DMS53 (cell line): Measurements from ENCODE around the gene KCNQ1.

Source experiments
- DNase-seq: peaks from one replicate; lab custom pipeline; 2025; lab: John Stamatoyannopoulos, UW

KCNQ1 gene

DNA sequence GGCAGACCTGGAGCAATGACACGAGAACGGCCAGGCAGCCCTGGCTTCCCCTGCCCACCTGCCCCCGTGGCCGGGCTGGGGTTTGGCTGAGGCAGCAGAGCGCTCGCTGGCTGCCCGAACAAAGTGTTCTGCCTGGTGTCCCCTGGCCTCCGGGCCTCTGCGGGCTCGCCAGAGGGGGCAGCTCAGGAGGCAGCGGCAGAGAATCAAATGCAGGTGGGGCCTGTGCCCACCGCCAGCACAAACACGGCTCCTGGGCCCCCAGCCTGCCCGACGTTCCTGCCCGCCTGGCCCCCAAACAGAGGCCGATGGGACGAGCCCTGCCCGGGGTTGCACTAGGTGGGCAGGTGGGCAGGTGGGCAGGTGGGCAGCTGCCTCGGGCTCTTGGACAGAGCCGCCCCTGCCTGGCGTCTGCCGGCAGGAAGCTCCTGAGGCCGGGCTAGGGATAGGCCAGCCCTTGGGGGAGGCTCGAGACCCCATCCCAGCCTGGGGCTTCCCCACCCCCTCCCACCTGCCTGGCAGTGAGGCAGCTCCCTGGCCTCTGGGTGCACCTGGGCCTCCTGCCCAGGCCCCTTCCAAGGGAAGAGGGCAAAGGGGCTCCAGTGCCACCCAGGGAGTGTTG, 394.0 kb downstream of the KCNQ1 start:
- no peak for DNase-seq

DNA sequence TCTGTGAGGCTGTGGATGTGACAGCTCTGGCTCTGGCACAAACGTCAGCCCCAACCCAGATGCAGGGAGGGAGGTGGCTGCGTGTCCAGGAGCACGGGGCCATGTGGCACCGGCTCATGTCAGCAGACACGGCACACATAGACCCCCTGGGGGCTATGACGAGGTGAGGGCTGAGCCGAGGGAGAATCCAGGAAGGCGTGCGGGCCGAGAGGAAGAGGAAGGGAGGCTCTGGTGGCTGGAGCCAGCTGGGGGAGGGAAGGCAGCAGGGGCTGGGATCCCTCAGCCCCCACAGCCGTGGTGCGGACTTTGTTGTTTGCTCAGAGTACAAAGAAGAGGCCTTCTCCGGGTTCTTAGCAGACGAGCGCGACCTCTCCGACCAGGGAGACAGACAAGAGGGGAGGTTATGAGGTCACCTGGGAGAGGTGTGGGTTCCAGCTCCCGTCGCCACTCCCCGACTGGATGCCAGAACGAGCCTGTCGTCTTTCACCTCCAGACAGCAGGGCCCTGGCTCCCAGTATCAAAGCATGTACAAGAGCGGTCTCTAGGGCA, 394.7 kb downstream of the KCNQ1 start:
- no peak for DNase-seq

DNA sequence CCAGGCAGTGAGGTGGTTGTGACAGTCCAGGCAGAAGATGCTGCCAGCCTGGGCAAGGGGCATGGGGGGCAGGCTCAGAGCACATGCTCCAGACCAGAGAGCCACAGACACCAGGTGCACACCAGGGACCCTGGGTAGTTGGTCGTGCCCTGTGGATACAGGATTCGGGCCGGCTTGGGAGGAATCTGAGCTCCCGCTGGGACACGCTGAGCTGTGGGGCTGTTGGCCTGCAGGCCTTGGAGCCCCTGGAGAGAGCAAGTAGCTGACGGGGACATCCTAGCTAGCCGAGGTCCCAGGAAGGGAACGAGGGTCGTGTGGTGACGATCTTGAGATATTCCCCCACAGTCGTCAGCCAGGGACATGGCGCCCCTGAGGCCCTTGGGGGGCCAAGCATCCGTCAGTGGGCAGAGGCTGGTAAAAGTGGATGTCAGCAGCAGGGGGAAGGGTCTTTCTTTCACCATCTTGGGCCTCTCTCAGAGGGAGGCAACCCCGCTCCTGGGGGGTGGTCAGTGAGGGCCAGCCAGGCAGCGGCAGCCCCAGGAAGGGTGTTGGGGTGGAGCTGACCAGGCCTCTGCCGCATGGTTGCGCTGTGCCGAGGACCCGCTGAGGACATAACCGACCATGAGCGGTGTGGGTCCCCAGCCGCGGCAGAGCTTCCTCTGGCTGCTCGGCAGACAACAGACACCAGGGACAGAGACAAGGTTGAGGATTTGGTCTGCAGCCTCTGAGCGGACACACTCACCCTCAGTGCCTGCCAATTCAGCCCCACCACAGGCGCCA, 396.8 kb downstream of the KCNQ1 start:
- DNase-seq: no peak

DNA sequence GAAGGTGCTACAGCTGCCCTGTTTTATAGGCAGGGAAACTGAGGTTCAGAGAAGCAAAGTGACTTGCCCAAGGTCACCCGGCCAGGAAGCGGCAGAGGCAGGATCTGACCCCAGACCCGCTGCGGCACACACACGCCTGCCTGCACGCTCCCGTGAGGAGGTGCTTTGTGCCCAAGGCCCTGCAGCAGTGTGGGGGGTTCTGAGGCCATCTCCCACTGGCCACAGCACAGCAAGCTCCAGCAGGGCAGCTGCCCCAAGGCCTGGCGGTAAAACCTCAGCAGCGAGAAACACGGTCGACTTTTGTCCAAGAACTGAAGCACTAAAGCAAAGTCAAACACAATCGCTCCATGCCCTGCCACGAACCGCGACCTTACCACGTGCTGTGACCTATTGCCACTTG, 398.1 kb downstream of the KCNQ1 start:
- DNase-seq: no peak

DNA sequence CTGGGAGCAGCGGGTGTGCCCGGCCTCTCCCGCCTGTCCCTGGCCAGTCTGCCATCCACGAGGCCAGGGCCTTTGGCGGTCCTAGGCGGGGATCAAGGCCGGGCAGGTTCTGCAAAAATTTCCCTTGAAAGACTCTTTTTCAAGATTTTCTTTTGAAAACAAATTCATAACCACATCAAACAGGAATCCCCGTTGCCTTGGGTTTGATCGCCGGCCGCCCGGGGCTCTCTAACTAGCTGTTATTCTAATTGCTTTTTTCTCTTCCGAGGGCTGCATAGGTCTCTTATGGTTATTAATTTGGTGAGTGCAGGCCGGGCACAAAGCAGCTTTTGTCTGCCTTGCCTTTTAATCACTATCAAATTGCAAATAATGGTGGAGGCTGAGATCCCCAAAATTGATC, 398.7 kb downstream of the KCNQ1 start:
- no peak for DNase-seq

DNA sequence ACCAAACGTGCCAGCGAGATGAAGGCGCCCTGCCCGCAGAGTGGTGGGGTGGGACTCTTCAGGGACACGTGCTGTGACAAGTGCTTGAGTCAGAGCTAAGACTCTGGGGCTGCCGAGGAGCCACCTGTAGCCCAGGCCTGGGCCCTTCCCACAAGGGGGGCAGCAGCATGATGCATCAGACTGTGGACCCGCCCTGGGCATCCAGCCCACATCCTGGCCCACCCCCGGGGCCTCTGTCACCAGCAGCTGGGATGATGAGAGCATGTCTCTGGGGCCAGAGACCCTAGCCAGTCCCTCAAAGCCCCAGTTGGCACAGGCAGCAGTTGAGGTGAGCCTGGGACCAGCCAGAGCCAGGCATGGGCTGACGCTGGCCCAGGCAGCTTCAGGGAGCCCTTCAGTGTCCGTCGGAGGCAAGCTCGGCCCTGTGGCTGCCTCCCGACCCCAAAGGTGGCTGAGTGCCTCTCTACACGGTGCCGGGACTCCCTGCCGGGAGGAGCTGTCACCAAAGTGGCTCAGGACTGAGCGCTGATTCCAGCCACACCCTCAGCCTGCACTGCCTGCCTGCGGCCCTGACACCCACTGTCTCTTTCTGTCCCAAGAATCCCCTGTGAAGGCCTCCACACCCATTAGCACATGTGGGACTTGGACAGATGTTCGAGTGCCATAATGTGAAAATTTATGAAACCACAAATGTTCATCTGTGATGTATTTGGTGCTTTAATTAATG, 399.5 kb downstream of the KCNQ1 start:
- DNase-seq: no peak

DNA sequence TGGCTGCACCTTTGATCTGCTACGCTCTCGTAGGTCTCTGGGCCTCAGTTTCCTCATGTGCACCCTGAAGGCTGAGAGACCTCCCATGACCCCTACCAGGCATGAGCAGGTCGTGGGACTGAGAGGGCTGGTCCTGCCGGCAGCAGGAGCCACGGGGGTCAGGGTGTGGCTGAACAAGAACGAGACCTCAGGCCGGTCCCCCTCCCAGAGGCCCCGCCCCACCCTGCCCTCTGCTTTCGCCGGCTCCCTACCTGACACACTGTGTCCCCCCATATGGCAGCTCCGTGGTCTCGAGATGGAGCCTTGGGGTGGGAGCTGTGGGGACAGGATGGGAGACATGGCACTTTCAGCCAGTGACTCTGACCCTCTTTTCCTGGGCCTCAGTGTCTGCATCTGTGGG, 400.2 kb downstream of the KCNQ1 start:
- DNase-seq: no peak

DNA sequence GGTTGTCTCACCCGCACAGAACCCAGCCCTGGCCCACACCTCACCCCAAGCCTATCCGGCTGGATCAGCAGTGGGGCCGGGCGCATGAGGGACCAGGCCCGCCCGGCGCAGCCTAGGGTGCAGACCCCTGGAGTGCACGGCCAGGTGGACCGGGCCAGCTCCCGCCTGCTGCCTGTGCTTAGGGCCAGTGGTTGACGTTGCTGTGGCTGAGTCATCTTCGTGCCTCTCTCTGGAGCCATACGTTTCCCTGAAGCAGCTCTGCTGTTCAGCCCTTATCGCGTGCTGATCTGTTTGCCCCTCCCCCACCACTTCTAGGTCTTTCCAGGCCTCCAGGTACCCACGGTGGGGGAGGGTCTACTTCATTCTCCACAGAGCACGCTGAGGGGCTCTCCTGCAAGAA, 401.2 kb downstream of the KCNQ1 start:
- no peak for DNase-seq

DNA sequence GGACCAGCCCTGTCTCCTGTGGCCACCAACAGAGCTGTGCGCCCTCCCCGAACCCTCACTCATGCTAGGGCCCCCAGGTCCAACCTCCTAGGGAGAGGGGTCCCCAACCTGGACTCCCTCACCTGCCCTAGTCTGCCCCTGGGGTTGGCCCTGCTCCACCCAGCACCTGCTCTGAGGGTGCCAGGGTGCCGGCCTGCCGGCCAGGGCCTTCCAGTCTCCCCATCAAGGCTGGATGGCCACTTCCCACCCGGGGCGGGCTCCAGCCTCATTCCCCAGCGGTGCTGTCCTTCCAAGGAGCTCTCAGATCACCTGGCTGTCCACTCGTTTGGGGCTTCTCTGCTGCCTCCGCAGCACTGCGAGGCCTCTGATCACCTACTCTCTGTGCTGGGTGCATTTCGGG, 401.7 kb downstream of the KCNQ1 start:
- no peak for DNase-seq

DNA sequence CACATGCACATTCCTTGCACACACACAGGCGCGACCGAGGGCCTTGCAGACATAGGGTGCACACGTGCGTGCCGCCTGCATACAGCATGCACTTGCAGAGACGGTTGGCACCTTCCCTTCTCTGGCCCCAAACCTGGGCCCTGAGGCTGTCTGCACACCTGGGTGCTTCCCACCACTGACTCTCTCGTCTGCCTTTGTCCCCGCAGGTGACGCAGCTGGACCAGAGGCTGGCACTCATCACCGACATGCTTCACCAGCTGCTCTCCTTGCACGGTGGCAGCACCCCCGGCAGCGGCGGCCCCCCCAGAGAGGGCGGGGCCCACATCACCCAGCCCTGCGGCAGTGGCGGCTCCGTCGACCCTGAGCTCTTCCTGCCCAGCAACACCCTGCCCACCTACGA, 402.8 kb downstream of the KCNQ1 start:
- DNase-seq: peak; percentile 51

DNA sequence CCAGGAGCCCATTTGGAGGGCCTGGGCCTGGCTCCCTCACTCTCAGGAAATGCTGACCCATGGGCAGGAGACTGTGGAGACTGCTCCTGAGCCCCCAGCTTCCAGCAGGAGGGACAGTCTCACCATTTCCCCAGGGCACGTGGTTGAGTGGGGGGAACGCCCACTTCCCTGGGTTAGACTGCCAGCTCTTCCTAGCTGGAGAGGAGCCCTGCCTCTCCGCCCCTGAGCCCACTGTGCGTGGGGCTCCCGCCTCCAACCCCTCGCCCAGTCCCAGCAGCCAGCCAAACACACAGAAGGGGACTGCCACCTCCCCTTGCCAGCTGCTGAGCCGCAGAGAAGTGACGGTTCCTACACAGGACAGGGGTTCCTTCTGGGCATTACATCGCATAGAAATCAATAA, 403.7 kb downstream of the KCNQ1 start:
- no peak for DNase-seq

DNA sequence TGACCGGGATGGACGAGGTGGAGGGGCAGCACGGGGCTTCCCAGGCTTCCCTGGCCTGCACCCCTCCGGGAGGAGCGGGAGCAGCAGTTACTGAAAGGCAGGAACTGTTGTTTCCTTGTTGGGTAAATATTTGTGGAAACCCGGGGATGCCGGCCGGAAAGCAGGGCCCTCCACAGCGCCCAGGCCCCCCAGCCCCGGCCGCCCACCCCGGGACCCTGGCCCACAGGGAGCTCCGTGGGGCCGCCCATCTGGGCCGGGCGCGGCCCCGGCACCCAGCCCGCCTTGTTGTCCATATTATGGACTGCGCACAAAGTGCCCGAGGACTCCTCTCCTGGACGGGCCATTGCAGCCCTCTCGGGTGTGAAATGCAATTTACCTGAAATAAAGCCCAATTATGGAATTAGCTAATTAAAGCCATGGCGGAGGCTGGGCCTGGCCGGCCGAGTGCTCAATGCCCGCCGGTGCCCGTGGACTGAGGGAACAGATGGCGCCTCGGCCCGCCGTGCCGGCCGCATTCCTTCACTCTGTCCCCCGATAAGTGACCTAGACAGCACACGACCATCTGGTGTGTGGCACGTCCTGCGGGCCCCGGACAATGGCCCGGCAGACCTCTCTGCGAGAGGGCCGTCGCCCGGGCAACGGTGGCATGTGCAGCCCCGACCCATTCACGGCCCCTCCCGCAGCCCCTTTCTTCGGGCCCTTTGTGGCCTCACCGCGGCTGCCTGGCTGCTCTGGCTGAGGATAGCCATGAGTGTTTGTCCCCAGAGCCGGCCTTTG, 405.4 kb downstream of the KCNQ1 start:
- DNase-seq: no peak

DNA sequence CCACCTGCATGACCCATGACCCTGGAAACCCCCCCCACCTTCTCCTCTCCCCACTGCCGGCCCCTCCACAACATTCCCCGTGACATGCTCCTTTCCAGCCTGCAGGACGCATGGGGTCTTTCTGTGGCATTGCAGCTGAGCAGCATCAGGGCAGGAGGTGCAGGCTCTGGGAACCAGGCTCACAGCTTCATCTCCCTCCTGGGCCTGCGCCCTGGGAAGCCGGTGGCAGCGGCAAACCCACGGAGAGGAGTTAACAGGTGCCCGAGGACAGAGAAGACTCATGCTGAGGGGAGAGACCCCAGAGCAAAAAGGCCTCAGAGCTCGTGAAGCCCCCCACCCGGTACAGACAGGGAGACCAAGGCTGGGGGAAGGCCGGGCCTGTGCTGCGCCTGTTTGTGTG, 408.6 kb downstream of the KCNQ1 start:
- DNase-seq: no peak

DNA sequence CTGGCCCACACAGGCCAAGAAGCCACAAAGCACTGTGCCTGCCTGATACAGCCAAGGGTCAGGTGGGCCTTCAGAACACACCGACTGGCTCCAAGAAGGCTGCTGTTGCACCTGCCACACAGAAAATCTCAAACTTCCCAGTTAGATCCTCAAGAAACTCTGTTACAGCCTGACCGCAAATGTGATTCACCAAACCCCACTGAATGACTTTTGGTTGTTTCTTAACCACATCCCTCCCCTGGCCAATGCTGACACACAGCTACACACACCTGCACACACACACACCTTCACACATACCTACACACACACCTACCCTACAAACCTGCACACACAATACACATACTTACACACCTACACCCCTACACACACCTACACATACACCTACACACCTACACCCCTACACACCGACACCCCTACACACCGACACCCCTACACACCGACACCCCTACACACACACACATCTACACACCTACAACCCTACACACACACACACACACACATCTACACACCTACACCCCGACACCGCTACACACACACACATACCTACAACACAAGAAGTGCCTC, 409.3 kb downstream of the KCNQ1 start:
- no peak for DNase-seq

DNA sequence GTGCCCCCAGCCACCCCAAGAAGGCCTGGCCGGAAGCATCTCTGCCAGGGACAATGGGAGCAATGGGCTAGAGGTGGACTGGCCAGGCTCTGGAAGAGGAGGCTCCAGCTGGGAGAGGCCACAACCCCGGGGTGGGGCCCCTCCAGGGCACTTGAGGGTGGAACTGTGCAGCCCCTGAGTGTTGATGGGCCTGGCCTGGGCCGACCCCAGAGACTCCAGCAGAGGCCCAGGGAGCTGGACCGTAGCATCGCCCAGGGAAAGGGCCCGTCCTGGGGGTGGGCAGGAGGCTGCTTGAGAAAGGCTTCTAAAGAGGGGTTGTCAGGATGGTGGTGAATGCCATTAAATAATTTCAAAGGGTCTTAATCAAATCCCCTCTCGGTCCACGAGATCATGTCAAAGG, 410.4 kb downstream of the KCNQ1 start:
- no peak for DNase-seq

DNA sequence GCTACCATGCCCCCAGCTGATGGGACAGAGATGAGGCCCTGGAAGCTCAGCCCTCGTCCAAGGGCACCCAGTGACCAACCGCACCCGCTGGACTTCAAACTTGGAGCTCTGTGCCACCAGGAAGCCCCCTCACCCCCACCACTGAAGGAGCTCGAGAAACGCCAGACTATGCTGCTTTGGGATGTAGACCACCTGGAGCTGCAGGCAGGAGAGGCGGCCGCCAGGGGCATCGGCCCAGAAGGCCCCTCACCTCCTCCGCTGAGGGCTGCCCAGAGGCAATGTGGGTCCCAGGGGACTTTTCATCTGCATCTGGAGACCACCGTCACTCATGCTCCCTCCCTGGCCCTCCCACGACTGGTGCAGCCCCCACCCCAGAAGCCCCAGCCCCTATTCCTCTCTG, 412.5 kb downstream of the KCNQ1 start:
- no peak for DNase-seq

DNA sequence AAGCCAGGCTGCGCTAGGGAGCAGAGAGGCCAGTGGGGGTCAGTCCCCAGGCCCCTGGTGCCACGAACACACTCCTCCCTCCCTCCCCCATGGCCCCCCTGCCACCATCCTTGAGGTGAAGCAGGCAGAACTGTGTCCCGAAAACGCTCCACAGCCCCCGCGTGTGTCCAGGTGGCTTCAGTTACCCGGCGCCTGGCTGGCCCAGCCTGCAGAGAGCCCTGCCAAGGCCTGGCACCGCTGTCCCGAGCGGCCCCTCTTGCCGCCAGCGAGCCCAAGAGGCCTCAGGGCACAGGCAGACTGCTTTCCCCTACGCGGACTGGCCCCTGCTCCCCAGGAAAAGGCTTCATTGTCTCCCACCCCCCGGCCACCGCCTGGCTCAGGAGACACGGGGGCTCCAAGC, 413.1 kb downstream of the KCNQ1 start:
- DNase-seq: no peak

DNA sequence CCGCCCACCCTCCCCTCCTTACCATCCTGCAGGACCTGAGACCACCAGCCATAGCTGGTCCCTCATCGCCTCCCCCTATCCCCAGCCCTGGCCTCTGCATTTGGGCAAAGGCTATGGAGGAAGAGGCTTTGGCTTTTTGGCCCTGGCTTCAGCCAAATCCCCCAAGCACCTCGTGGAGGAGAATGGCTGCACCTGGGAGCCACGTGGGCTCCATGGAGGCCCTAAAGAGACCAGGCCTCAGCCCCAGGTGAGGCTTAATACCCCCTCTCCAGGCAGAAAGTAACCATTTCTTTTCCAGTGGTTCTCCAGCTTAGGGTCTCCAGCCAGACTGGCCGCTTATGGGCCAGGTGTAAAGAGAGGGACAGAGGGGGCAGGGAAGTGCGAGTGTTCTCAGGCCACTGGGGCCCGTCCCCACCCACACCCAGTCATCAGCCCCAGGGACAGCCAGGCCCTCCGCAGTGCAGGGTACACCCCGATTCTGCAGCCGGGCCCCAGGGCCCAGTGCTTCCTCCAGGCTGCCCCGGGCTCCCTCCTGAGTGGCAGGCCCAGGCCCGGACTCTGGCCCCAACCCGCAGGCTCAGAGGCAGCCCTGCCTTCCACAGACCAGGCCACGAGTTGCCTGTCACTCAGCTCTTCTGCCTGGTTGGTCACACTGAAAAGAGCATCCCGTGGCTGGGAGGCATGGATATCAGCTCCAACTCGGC, 414.3 kb downstream of the KCNQ1 start:
- DNase-seq: no peak

DNA sequence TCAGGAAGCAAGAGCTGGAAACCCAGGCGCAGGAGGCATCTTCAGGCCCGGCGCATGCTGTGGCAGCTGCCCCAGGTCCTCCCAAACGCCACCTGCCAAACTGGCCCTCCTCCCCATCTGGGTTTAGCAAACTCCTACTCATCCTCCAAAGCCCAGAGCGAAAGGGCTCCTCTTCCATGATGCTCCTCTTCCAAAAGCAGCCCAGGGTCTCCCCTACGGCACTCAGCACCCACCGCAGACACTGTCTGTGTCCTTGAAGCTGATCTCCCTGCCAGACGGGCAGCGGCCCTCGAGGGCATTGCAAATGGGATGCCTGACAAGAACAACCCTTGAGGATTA, 414.9 kb downstream of the KCNQ1 start:
- no peak for DNase-seq

DNA sequence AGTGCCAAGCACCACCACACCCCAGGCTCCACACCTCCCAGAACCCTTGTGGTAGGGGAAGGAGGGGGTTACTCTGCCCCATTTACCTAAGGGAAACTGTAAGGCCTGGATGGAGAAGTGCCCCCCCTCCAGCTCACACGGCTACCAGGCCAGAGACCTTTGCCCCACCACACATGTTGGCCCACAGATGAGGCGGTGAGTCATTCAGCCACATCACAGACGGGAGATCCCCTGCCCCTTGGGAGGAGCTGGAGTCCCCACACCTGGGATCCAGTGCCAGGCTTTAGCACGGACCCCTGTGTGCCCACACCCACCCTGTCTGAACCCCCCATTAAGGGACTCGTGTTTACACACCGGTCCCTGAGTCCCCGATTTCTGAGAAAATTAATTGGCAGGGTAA, 415.8 kb downstream of the KCNQ1 start:
- peak; percentile 25 for DNase-seq
